ENCODE measurements around the gene TAAR5. TPM values are rescaled to one million over a fixed set of nuclear protein-coding genes. Genes with fewer than 3 reads are reported as not detected.

The TAAR5 gene
- total RNA-seq, 3 donors from 2014 or later: not detected

GRCh38 chr6:132551214-132551613 lies 38.3 kb downstream of the TAAR5 start:
- Histone ChIP-seq H3K27me3 (no peaks in the 10 kb centered on the region), H3K36me3 (no peaks in the 10 kb centered on the region), H3K4me3 (no peak overlapping the region), H3K4me1 (no peaks in the 10 kb centered on the region), H3K27ac (no peak overlapping the region), H3K9me3 (no peaks in the 10 kb centered on the region)
- DNase-seq (ENCODE audit: low spot score in 2 of 2): no peak
- intact Hi-C loops (cut with DNase I; ENCODE audit: low total_unique reads): no loop called here
- TF ChIP-seq POLR2A (IDR thresholded peaks at IDR 0.05): no peak
- no peak for TF ChIP-seq POLR2AphosphoS5 (IDR thresholded peaks at IDR 0.05)
- no peak for TF ChIP-seq CTCF (IDR thresholded peaks at IDR 0.05)

GRCh38 chr6:132548746-132549463 lies 40.6 kb downstream of the TAAR5 start:
- no peaks in the 10 kb centered on the region for H3K4me1 ChIP-seq
- no peak for DNase-seq (ENCODE audit: low spot score in 2 of 2)
- intact Hi-C loops (cut with DNase I; ENCODE audit: low total_unique reads): no loop called here
- no peak overlapping the region for H3K27ac ChIP-seq
- H3K27me3 ChIP-seq: no peaks in the 10 kb centered on the region
- H3K9me3 ChIP-seq: no peaks in the 10 kb centered on the region
- TF ChIP-seq CTCF (IDR thresholded peaks at IDR 0.05) (no peak), POLR2A (IDR thresholded peaks at IDR 0.05) (no peak), POLR2AphosphoS5 (IDR thresholded peaks at IDR 0.05) (no peak)
- no peak overlapping the region for H3K4me3 ChIP-seq
- no peaks in the 10 kb centered on the region for H3K36me3 ChIP-seq

GRCh38 chr6:132544826-132545225 lies 44.7 kb downstream of the TAAR5 start:
- no peak for DNase-seq (ENCODE audit: low spot score in 2 of 2)
- H3K4me1 ChIP-seq: no peaks in the 10 kb centered on the region
- H3K9me3 ChIP-seq: no peaks in the 10 kb centered on the region
- no peak overlapping the region for H3K27ac ChIP-seq
- TF ChIP-seq CTCF (IDR thresholded peaks at IDR 0.05) (no peak), POLR2A (IDR thresholded peaks at IDR 0.05) (no peak), POLR2AphosphoS5 (IDR thresholded peaks at IDR 0.05) (no peak)
- no peaks in the 10 kb centered on the region for H3K27me3 ChIP-seq
- intact Hi-C loops (cut with DNase I; ENCODE audit: low total_unique reads): no loop called here
- H3K4me3 ChIP-seq: no peak overlapping the region
- H3K36me3 ChIP-seq: no peaks in the 10 kb centered on the region

Other genes with a start within 250 kb of the TAAR5 start
- gene MOXD1, start 188.3 kb downstream of the TAAR5 start, total RNA-seq: 1 to 10 TPM; 1.8 to 2.9 (median 1.9) TPM
- 10 to 100 TPM; 28.5 to 67.4 (median 37.8) TPM for gene STX7, start 76.6 kb downstream of the TAAR5 start, total RNA-seq
- gene TAAR9, start 51.5 kb downstream of the TAAR5 start, total RNA-seq: not detected
- gene TAAR8, start 37.1 kb downstream of the TAAR5 start, total RNA-seq: not detected
- not detected for gene TAAR6, start 19.4 kb downstream of the TAAR5 start, total RNA-seq
- gene TAAR2, start 34.5 kb upstream of the TAAR5 start, total RNA-seq: not detected
- not detected for gene TAAR1, start 69.4 kb upstream of the TAAR5 start, total RNA-seq
- gene VNN1, start 124.3 kb upstream of the TAAR5 start, total RNA-seq: 1 to 10 TPM in 2 of 3 donors, under 1 TPM in 1; 0.98 to 8.6 (median 2.6) TPM
- gene VNN2, start 168.2 kb upstream of the TAAR5 start, total RNA-seq: 1 to 10 TPM; 1.8 to 3.5 (median 2.9) TPM
- gene SLC18B1, start 208.9 kb upstream of the TAAR5 start, total RNA-seq: 10 to 100 TPM in 2 of 3 donors, 1 to 10 TPM in 1; 8.2 to 14.6 (median 14.1) TPM
- gene RPS12, start 224.8 kb upstream of the TAAR5 start, total RNA-seq: 1,000 to 10,000 TPM; 2,117 to 3,829 (median 2,396) TPM

Measured in breast epithelium (tissue), 4 donors.